CD4-positive, alpha-beta T cell treated with Interleukin-6 for 4 hours (primary cell): ENCODE results near the gene CSMD2.

Experiments
- DNase-seq: peaks from one replicate; pipeline ENCODE4 v3.0.0-alpha.2; 2020; ENCODE audit warnings: mixed read lengths

The CSMD2 gene

DNA sequence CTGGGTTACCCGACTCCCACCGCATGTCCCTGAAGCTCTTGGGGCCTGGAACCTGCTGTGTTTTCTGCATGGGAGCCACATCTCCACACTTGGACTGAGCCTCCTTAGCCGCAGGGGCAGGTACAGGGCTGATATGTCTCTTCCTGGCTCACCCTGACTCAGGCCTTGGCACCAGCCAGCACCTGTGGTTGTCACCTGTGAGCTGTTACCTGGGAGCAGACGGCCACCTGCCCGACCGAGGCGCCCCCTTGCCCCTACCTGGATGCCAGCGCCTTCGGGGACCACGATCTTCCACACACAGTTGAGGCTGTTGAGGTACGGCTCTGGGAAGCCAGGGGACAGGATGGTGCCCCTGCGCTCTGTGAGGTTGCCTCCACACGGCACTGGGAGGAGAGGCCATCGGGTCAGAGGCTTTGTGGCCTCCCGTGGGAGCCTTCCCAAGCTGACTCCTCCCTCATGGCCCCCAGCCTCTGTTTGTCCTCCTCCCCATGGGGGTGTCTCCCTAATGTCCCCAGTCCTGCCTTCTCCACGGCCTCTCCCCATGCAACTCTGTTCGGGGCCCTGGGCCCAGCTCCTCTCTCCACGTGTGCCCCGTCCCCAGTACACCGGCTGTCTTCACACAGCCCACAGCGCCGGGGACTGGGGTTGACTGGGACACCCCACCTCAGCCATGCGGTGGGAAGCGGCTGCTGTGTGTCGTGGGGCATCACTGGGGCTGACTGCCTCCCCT, 540.6 kb downstream of the CSMD2 start:
- no peak for DNase-seq

DNA sequence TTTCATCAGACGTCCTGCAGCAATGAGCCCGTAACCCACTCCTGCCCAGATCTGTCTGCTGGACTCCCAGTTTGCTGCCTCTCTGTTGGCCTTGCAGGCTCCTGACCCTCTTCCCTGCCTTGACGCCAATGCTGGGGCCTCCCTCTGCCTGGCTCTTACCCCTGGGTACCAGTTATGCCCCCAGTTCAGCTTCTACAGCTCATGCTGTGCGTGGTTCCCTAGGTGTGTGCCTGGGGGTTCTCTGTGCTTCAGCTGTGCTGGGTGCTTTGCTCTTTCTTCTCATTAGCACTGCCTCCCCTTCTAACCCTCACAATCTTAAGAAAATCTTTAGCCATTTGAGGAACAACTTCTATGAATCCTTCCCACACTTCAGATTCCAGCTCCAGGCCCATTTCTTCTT, 541.2 kb downstream of the CSMD2 start:
- DNase-seq = no peak

DNA sequence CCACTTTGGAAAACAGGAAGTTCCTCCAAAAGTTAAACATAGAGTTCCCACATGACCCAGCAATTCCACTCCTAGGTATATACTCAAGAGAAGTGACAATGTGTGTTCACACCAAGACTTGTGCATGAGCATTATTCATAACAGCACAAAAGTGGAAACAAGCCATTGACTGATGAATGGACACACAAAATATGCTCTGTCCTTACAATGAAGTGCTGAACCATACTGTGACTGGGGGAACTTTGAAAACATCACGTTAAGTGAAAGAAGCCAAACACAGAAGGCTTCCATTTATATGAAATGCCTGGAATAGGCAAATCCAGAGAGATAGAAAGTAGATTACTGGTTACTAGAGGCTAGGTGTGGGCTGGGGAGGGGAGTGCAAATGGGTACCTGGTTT, 542.3 kb downstream of the CSMD2 start:
- no peak for DNase-seq

DNA sequence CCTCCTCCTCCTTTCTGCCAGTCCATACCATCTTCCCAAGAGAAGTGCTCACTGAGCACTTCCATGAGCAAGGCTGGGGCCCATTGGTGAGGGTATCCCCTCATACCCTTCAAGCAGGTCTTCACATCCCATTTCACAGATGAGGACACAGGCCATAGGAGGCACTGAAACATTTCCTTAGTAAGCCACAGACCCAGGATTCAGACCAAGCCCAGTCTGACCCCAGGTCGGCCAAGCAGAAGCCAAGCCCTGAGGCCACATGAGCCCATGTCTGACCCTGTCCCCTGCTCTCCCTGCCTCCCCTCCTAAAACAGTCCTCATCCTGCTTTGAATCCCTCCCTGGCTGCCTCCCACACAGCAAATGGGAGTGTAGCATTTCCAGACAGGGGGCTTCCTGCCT, 546.4 kb downstream of the CSMD2 start:
- no peak for DNase-seq

DNA sequence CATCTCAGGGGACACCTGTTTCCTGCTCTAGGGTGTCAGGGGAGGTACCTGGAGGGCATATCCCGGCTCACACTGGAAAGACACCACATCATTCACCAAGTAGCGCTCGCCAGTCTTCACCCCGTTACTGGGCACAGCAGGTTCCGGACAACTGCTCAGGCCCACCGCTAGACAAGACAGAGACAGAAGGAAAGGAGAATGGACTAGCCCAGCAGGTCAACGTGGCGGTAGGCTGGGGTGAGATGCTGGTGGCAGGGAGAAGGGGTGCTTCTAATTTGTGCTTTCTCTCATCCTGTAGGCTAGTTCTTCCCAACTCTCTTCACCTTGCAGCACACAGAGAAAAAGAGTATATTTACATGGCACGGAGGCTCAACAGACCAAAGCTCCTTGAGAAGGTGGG, 547.6 kb downstream of the CSMD2 start:
- no peak for DNase-seq

DNA sequence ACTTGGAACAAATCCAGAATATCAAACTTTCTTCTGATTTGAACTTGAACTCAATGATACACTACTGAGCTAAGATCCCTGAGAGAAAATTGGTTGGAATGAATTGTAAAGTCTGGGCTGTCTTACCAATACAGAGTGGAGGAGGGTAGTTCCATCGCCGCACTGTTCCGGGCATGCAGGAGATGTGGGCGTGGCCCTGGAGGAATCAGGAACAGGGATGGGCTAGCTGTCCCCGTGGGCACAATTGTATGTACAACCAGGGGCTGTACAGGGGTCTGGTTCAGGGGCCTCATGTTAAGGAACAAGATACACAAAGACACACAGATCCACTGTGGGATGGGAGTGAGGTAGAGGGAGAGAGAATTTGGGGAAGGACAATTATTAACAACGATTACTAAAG, 548.2 kb downstream of the CSMD2 start:
- DNase-seq = no peak

DNA sequence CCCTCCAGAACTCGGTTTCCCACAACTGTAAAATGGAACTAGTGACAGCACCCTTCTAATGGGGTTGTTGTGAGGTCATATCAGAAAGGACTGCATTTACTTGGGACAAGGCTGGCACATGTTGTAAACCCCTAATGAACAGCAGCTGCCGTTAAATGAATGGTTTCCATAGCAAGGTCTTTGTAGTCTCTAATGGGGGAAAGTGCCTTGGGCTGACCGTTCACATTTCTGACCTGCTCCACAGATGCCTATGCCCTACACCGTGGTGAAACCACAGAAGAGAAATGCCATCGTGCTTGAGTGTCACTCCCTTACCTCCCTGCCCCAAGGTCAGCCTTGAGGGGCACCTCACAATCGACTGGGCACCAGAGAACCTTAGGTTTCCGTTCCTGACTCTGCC, 549.5 kb downstream of the CSMD2 start:
- no peak for DNase-seq

DNA sequence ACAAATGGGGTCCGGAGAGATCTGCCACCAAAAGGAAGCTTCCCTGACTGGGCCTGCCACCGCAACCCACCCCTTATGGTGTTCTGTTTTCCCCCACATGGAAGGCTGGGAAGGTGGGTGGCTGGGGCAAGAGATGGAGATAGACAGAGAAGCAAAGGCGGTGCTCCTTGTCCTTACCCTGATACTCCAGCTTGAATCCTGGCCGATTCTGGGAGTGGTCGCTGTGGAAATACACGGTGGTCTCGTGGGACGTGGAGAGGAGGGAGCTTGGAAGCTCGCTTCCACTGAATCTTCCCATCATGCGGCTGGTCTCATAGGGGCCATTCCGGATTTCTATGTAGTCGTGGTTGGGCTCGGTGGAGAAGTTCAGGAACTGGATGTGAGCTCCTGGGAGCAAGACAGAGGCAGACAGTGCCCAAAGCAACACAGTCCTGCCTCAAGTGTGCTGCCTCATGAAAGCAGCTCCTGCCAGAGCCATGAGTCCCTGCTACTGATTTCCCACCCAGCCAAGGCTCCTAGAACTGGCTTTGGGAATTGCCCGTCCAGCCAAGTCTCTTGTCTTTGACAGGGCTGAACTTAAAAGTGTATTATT, 554.1 kb downstream of the CSMD2 start:
- DNase-seq = no peak

DNA sequence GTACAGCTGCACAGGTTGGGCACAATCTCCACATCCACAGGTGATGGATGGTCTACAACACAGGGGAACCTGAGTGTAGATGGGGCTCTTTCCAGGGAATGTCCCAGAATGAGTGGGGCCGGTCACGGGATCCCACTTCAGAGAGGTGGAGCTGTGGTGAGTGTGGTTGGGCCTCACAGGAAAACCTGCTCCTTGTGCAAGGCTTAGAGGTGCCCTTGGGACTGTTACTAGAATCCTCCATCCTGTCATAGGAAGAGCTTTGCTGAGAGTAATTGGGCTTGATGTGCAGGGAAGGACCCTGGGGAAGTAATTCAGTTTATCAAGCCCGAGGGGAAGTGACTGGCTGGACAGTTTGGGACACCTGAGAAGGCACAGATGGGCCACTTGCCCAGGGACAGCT, 554.6 kb downstream of the CSMD2 start:
- DNase-seq = no peak

DNA sequence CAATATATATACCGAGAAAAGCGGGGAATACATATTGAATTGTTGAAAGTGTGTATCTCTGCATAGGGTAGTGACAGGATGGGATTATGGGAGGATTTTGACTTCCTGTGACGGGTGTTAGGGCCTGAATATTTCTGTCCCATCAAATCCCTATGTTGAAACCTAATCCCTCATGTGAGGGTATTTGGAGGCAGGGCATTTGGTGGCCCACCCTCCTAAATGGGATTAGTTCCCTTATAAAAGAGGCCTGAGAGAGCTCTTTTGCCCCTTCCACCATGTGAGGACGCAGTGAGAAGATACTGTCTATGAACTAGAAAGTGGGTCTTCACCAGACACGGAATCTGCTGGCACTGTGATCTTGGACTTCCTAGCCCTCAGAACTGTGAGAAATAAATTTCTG, 555.3 kb downstream of the CSMD2 start:
- no peak for DNase-seq

DNA sequence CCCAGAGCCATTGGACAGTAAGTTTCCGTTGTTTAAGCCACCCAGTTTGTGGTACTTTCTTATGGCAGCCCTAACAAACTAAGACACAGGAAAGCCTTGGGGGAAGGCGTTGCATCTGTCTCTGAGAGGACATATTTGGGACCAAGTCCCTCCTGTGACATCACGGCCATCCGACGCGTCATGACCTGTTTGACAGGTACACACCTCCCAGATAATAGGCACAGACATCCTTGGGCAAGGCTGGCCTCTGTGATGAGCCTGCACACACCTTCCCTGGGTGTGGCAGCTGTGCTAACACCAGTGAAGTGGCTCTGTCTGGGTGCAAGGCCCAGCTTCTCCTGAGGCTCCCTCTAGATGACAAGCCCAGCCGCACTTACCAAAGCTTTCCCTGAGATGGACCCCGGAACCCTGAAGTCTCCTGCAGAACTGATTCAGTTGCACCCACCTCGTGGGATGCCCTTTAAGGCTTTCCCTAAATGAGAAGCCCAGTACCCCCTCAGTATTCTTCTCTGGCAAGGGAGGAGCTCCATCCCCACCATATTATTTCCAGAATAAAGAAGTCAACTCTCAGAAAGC, 556.1 kb downstream of the CSMD2 start:
- DNase-seq = no peak

DNA sequence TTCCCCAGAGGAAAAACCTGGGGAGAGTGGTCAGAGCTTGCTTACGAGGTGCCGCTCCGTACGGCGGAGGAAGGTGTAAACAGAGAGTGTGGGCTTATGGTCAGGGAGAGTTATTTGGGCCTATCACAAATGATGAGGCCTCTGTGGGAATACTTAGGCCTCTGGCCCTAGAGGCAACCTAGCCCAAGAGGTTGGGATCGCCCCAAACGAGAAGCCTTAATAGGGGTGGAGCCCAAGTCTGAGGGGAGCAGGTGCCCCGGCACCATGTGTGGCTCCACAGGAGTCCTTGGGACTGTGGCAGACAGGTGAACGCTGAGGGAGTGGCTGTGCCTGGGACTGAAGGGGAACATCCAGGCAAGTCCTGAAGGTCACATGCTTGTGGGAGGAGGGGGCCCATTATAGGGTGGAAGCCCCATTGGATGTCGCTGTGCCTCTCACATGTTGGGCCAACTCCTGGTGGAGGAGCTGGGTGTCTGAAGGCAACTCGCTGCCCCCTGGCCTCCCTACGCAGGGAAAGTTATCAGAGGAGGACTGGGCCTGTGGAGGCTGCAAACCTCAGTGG, 557.5 kb downstream of the CSMD2 start:
- no peak for DNase-seq

DNA sequence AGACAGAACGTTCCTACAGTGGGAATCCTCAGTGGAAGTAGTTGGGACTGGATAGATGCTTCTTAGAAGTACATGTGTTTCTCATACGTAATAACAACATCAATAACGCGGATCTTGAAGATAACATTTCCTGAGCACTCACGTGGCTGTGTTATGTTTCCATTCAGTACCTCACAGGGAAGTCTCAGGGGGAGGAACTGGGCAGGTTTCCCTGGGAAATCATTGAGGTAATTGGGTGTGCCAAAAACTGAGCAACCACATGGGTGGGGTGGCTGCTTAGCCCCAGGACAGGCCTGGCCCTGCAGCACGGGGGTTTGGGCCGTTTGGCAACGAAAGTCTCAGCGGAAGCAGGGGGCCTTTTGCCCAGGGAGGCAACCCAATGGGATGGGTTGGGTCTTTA, 558.8 kb downstream of the CSMD2 start:
- DNase-seq = no peak

DNA sequence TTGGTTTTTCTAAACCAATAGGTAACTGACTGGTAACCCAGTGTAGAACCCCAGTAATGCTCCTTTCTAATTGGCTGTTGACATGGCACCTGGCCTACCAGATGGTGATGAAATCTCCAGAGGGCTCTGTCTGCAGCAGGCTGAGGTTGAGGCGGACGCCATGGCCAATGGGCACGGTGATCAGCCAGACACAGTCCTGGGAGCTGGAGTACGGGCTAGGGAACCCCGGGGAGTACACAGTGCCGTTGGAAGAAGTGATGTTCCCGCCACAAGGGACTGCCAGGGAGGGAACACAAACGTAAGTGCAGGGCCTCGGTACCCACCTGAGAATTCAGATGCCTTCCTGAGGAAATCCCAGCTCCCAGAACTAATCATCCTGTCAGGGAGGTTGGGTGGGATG, 562.8 kb downstream of the CSMD2 start:
- no peak for DNase-seq

DNA sequence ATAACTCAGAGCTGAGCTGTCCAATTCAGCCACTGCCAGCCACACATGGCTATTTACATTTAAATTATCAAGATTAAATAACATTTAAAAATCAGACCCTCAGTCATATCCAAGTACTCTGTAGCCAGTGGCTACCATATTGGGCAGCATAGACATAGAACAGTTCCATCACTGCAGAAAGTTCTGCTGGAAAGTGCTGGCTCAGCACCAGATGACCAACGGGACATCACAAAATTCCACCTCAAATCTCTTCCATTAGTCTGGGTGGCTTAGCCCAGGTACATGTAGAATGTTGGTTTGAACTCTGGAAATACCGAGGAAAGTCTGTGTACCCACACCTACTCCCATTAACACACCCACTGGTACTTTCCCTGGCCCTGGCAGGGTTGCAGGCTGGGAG, 563.3 kb downstream of the CSMD2 start:
- DNase-seq = no peak

DNA sequence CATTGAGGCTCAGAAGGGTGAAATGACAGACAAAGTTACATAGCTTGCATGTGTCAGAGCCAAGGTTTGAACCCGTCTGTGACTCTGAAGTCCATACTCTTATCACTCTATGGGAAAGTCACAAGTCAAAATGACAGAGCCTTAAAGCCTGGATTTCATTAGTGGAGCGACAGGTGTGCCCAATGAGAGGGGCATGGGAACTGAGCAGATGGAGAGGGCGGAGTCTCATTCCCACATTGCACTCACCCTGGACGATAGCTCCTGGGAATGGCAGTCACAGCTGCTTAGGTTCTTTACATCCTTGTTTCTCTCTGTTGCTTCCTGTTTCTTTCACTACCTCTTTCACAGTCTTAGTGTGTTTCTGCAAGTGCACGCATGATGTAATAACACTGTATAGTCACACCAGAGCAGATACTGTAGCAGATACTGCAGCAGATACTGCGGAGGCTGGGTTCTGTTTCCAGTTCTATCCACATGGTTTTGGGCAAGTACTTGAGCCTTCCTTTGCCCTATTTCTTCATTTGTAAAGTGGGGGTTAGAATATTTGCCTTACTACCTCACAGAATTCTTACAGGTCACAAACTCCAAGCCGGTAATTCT, 565.4 kb downstream of the CSMD2 start:
- no peak for DNase-seq

DNA sequence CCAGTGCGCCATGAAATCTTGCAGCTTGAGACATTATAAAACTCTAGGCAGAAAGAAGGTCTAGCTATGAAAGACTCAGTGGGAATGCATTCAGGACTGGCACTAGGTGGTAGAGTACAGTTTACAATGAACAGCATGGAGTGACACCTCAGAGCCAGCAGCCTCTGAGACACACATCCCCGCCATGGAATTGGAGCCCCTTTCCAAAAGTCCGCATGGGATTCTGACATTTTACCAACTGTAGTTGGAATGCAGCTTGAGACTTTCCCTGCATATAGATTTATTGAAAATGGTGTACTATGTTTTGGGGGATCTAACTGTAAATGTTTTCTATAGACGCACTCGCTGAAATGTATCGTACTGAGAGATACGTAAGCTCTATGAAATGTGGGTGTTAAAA, 576.3 kb downstream of the CSMD2 start:
- no peak for DNase-seq

DNA sequence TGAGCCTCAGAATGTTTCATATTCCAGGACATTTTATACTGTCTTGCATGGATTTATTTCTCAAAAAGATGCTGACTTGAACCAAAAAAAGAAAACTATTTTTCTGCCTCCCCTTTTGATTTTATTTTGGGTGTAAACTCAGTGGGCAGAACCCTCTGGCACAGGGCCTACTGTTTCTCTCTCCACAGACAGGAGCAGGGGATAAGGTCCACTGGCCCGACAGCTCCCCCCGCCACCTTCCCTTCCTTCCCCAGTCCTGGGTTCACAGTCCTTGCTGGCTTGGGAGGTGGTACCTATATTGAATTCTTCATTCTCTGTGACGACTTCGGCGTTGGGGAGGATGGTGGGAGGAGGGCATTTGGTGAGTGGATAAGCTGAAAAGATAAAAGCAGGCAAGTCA, 578.2 kb downstream of the CSMD2 start:
- DNase-seq = no peak

DNA sequence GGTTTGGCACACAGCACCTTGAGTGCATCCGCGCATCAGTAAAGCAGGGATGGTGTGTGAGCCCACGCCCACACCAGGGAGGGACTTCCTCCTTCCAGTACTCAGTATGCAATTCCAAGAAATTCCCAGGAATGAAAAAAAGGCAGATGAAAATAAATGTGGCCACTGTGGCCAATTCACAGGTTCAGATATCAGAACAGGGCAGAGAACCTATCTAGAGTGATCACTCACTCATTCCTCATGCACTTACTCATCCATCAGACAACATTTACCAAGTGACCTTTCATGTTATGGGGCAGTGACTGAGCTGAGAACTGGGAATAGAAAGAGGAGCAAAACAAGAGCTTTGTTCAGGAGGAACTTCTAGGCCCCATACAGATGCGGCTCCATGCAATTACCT, 578.9 kb downstream of the CSMD2 start:
- no peak for DNase-seq

DNA sequence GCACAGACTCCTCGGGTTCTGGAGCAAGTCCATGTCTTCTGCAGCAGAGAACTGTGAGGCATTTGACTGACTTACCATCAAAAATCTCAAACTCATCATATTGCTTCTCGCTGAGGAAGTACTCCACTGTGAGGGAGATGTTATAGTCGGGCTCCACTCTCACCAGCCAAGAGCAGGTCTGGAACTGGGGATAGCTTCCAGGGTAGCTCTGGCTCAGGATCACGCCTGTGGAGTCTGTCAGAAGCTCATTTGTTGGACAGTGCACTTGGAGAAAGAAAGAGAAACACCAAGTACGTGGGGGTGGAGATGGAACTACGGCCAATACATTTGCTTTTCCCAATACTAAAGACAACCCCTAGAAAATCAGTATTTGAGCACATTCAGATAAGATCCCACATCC, 581.5 kb downstream of the CSMD2 start:
- DNase-seq = no peak

DNA sequence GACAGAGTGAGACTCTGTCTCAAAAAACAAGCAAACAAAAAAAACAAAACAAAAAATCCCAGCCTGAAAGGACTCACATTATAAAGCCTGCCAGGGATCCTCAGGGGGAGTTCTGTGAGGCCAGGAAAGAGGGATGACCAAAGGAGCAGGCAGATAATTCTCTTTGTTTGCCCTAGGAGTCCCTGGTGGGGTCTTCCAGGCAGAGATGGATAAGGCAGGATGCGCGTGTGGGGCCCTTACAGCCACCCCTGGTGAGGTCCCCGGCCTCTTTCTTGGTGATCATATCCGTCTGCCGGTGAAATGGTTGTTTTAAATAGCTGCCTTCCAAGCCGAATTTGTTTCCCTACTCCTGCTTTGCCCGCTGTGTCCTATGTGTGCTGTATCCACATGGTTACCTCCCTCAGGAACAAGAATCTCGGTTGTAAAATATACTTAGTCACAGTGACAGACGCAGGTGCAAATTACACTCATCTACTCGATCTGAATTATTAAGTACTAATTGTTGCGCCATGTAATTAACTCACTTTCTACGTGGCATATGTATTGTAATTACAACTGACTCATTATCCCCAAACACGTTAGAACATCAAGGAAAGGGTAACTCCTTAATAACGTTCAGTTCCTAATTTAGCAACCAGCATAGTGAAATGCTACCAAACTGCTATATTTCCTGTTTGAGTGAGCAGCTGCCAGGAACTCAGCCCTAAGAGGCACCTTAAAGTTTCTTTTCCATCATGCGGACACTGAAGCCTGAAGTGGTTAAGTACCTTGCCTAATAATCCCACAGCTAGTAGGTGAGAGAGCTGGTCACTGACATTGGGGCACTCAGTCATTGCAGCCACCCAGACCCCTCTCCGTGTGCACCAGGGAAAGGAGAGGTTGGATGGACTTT, 586.2 kb downstream of the CSMD2 start:
- no peak for DNase-seq

DNA sequence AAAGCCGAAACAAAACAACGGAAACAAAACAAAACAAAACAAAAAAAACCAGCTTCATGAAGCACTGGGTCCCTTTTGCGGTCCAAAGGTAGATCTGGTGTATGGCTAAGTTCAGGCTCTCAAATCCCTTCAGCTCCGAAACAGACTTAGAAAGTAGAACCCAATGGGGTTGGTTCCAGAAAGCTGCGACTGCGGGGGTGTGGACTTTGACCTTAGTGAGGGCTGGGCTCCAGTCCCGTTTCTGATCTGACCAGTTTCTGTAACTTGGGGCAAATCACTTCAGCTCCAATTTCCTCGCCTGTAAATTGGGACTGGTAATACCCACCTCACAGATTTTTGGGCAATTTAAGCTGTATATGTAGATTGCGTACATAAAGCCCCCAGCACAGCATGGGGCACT, 587.4 kb downstream of the CSMD2 start:
- no peak for DNase-seq
